IMR-90 (cell line): Measurements from ENCODE around the gene FSD1L. TPM values are rescaled to one million over a fixed set of nuclear protein-coding genes. Genes with fewer than 3 reads are reported as not detected.

Experiments used
- ATAC-seq: fragments of 200-7000 bp; cut with Tn5 transposase; 2 replicates; pipeline ENCODE4 v1.9.1; 2020; ENCODE audit warnings: low read depth, mild to moderate bottlenecking, moderate library complexity
- BruUV-seq: library from RNA; stranded (reverse); fragments of 400-500 nt; replicated peaks from 2 replicates; lab custom pipeline; 2021; lab: Mats Ljungman, UMichigan
- CTCF ChIA-PET: fragments of 300-600 bp; formaldehyde crosslinking; extraction: SDS; loops from one replicate; lab custom pipeline; 2021; ENCODE audit warnings: antibody characterized with exemption; lab: Yijun Ruan, JAX
- POLR2A ChIA-PET: fragments of 300-600 bp; sonication (Branson Sonifier 250); formaldehyde crosslinking; loops from one replicate; lab custom pipeline; 2022; ENCODE audit warnings: antibody characterized with exemption; ENCODE audit not compliant: unreplicated experiment; lab: Charles Lee
- DNase-seq: peaks from one replicate; pipeline ENCODE4 v3.0.0; 2013
- H2AFZ ChIP-seq: replicated peaks from 2 replicates; pipeline ENCODE3; 2013; ENCODE audit warnings: low read length, mild to moderate bottlenecking; ENCODE audit not compliant: poor library complexity
- H2AK5ac ChIP-seq: 2 replicates; pipeline ENCODE4 v1.6.1; 2013; ENCODE audit warnings: low read depth, low read length, inconsistent platforms
- H2AK9ac ChIP-seq: replicated peaks from 2 replicates; pipeline ENCODE3; 2013; ENCODE audit warnings: mild to moderate bottlenecking, low read depth, low read length, moderate library complexity; ENCODE audit not compliant: poor library complexity
- H2BK120ac ChIP-seq: 2 replicates; pipeline ENCODE4 v1.6.1; 2013; ENCODE audit warnings: low read depth, low read length, inconsistent platforms
- H2BK15ac ChIP-seq: 3 replicates; pipeline ENCODE4 v1.6.1; 2013; ENCODE audit warnings: low read depth, low read length, inconsistent platforms
- H2BK20ac ChIP-seq: 2 replicates; pipeline ENCODE4 v1.6.1; 2013; ENCODE audit warnings: low read depth, mild to moderate bottlenecking, inconsistent platforms, low read length, moderate library complexity
- H2BK5ac ChIP-seq: 2 replicates; pipeline ENCODE4 v1.6.1; 2013; ENCODE audit warnings: mild to moderate bottlenecking, low read depth, low read length, inconsistent platforms; ENCODE audit not compliant: poor library complexity, severe bottlenecking
- H3K14ac ChIP-seq: replicated peaks from 2 replicates; pipeline ENCODE4 v1.6.1; 2013; ENCODE audit warnings: low read depth, low read length, inconsistent platforms
- H3K18ac ChIP-seq: 2 replicates; pipeline ENCODE4 v1.6.1; 2013; ENCODE audit warnings: low read depth, low read length, control low read depth
- H3K23ac ChIP-seq: 2 replicates; pipeline ENCODE4 v1.6.1; 2013; ENCODE audit warnings: low read depth, low read length, inconsistent platforms
- H3K27ac ChIP-seq: 2 replicates; pipeline ENCODE4 v1.5.1; 2013; ENCODE audit warnings: mild to moderate bottlenecking, control low read depth, low read length; ENCODE audit not compliant: insufficient read depth
- H3K27me3 ChIP-seq: 2 replicates; pipeline ENCODE4 v1.6.1; 2013; ENCODE audit warnings: low read length; ENCODE audit not compliant: control insufficient read depth, insufficient read depth
- H3K36me3 ChIP-seq: 2 replicates; pipeline ENCODE4 v1.6.1; 2013; ENCODE audit warnings: low read length, mixed read lengths; ENCODE audit not compliant: control insufficient read depth, insufficient read depth
- H3K4ac ChIP-seq: 2 replicates; pipeline ENCODE4 v1.6.1; 2013; ENCODE audit warnings: low read depth, low read length, inconsistent platforms
- H3K4me1 ChIP-seq: 2 replicates; pipeline ENCODE4 v1.6.1; 2013; ENCODE audit warnings: low read length, mixed read lengths; ENCODE audit not compliant: control insufficient read depth, insufficient read depth
- H3K4me2 ChIP-seq: 2 replicates; pipeline ENCODE4 v1.6.1; 2013; ENCODE audit warnings: low read depth, mild to moderate bottlenecking, control low read depth, low read length, moderate library complexity
- H3K4me3 ChIP-seq: 2 replicates; pipeline ENCODE4 v1.5.1; 2013; ENCODE audit warnings: low read depth, mild to moderate bottlenecking, control low read depth, low read length, moderate library complexity; ENCODE audit not compliant: insufficient read depth
- H3K56ac ChIP-seq: 2 replicates; pipeline ENCODE4 v1.6.1; 2013; ENCODE audit warnings: low read length, inconsistent platforms; ENCODE audit not compliant: insufficient read depth; ENCODE audit errors: extremely low read depth
- H3K79me1 ChIP-seq, 2 experiments: 2 replicates each; pipeline ENCODE4 v1.6.1; 2013; ENCODE audit warnings: low read length in 2 of 2, inconsistent platforms in 1 of 2, low read depth in 1 of 2
- H3K9ac ChIP-seq: 2 replicates; pipeline ENCODE4 v1.6.1; 2013; ENCODE audit warnings: low read depth, low read length, control low read depth
- H3K9me1 ChIP-seq: 2 replicates; pipeline ENCODE4 v1.6.1; 2013; ENCODE audit warnings: low read length, inconsistent platforms; ENCODE audit not compliant: insufficient read depth
- H3K9me3 ChIP-seq: 2 replicates; pipeline ENCODE4 v1.6.1; 2013; ENCODE audit warnings: low read length; ENCODE audit not compliant: control insufficient read depth, insufficient read depth
- H4K20me1 ChIP-seq: 2 replicates; pipeline ENCODE4 v1.6.1; 2013; ENCODE audit warnings: low read length, inconsistent platforms; ENCODE audit not compliant: insufficient read depth
- H4K5ac ChIP-seq: 2 replicates; pipeline ENCODE4 v1.6.1; 2013; ENCODE audit warnings: mild to moderate bottlenecking, low read depth, low read length, control low read depth
- H4K8ac ChIP-seq, 2 experiments: 2 replicates each; pipeline ENCODE4 v1.6.1; 2013; ENCODE audit warnings: low read depth in 2 of 2, low read length in 2 of 2, control low read depth in 1 of 2, inconsistent platforms in 1 of 2
- H4K91ac ChIP-seq: 2 replicates; pipeline ENCODE4 v1.6.1; 2013; ENCODE audit warnings: low read depth, low read length, inconsistent platforms; ENCODE audit not compliant: insufficient read depth
- BHLHE40 ChIP-seq: fragments of 150-350 bp; IDR thresholded peaks from 2 replicates; pipeline ENCODE4 v1.6.1; 2016; ENCODE audit warnings: mild to moderate bottlenecking, low read depth, low read length
- ELK1 ChIP-seq: fragments of 150-350 bp; IDR thresholded peaks from 2 replicates; pipeline ENCODE4 v1.6.1; 2016; ENCODE audit warnings: low read depth, mild to moderate bottlenecking, low read length, moderate library complexity, borderline replicate concordance
- FOS ChIP-seq: fragments of 150-350 bp; IDR thresholded peaks from 2 replicates; pipeline ENCODE4 v1.6.1; 2016; ENCODE audit warnings: low read depth, low read length
- RCOR1 ChIP-seq: IDR thresholded peaks from 2 replicates; pipeline ENCODE4 v1.6.1; 2012; ENCODE audit warnings: mild to moderate bottlenecking, low read length, improper control_type of control experiment; ENCODE audit not compliant: insufficient replicate concordance
- RFX5 ChIP-seq: IDR thresholded peaks from 2 replicates; pipeline ENCODE4 v1.8.0; 2012; ENCODE audit warnings: low read depth, mild to moderate bottlenecking, low read length, moderate library complexity
- WGBS, 2 experiments: methylation state at CpG; one replicate each; pipeline versions ENCODE4 v1.1.5 to v1.1.7; 2013; ENCODE audit warnings: missing lambda C conversion rate in 2 of 2; ENCODE audit not compliant: insufficient read length in 1 of 2; ENCODE audit errors: extremely low coverage in 2 of 2; 5-methylcytosine and 5-hydroxymethylcytosine counted together
- dilution Hi-C: fragments of 300-500 bp; cut with HindIII; formaldehyde crosslinking; loops from one replicate; pipeline ENCODE4 v1.14.3; 2018; ENCODE audit warnings: low sequenced_read_pairs; ENCODE audit not compliant: unreplicated experiment
- in situ Hi-C: fragments of 300-500 bp; cut with MboI; formaldehyde crosslinking; loops from 3 replicates; pipeline ENCODE4 v1.14.3; 2019; ENCODE audit warnings: low sequenced_read_pairs, inconsistent platforms, mixed read lengths
- intact Hi-C: fragments of 100-400 bp; cut with micrococcal nuclease; formaldehyde crosslinking; loops from 2 replicates; pipeline ENCODE4 v1.10.0; 2022
- polyA plus RNA-seq, 3 experiments: library from polyadenylated mRNA; depleted of rRNA; stranded (reverse); fragments of >200 nt; gene quantifications; 2 replicates each; pipeline ENCODE4 v1.2.3, GENCODE V29; 2012; ENCODE audit warnings: low replicate concordance in 1 of 3
- total RNA-seq: library from RNA; depleted of rRNA; stranded (reverse); fragments of >200 nt; gene quantifications from 2 replicates; pipeline ENCODE4 v1.2.3, GENCODE V29; 2012

The FSD1L gene
- total and polyA plus RNA-seq, 2 of the 4 experiments (the other 2 are of a cell fraction), result 1.4 to 2.9 TPM

- Histone ChIP-seq H3K4me1 (peaks cover 3% of the 10 kb centered on the region), H3K18ac (peak overlapping the region; percentile 36; the same call in 1 of the 2 replicates), H3K56ac (no peak overlapping the region), H3K23ac (no peak overlapping the region), H3K9me1 (no peaks in the 10 kb centered on the region), H3K4me2 (peak overlapping the region; percentile 82), H3K9me3 (peaks cover 2% of the 10 kb centered on the region; the same call in 1 of the 2 replicates), H3K14ac (no peak overlapping the region), H2BK15ac (no peak overlapping the region), H4K91ac (no peak overlapping the region), H3K27me3 (no peaks in the 10 kb centered on the region), H2AK9ac (no peak overlapping the region), H3K27ac (peak overlapping the region; percentile 32; the same call in 1 of the 2 replicates), H2AFZ (no peak overlapping the region), H3K4me3 (no peak overlapping the region), H4K5ac (no peak overlapping the region; the same call in 1 of the 2 replicates), H2BK20ac (0 out of 2 replicates have a peak overlapping the region, but pooled peaks have one; percentile 17), H3K36me3 (no peaks in the 10 kb centered on the region), H4K8ac (no peak overlapping the region), H3K4ac (no peak overlapping the region), H3K79me1 (no peaks in the 10 kb centered on the region), H2BK120ac (no peak overlapping the region), H2BK5ac (peak overlapping the region; percentile 46), H3K9ac (no peak overlapping the region), H2AK5ac (no peak overlapping the region), H4K20me1 (no peaks in the 10 kb centered on the region)
- BruUV-seq, result no TSS peak
- peak; percentile 97 for DNase-seq
- peak; percentile 84 for TF ChIP-seq BHLHE40
- peak; percentile 98 for TF ChIP-seq RCOR1
- TF ChIP-seq ELK1, result no peak
- no peak for TF ChIP-seq RFX5
- peak; percentile 53; the same call in 1 of the 2 replicates for TF ChIP-seq FOS
- peak; percentile 93 for ATAC-seq
- dilution Hi-C loops (no loop called here), in situ Hi-C loops (no loop called here), intact Hi-C loops (no loop called here)
- CTCF ChIA-PET, result interaction anchor here (1.6 kb wide), 1 partner anchor 11 kb away, joined by 3 read pairs; no protein-coding TSS in a partner anchor
- no CpG with 5 or more reads among the region's 8 CpGs for WGBS, 2 experiments
- POLR2A ChIA-PET, result no interaction called here
Observed at GRCh38 chr9:105438141-105438806, 9.6 kb upstream of the FSD1L start.
